Measurements from ENCODE around the gene NPY5R.

Gene NPY5R

DNA sequence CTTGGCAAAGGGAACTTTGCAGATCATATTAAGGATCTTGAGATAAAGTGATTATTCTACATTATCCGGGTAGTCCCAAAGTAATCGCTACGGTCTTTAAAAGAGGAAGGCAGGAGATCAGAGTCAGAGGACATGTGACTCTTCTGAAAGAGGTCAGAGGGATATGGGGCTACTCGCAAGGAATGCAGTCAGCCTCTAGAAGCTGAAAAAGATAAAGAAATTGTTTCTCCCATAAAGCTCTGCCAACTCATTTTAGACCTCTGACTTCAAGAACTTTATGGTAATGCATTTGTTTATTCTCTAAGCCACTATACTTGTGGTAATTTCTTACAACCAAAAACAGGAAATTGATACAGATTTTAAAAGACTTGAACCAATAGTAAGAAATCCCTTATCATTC is 48.6 kb downstream of the NPY5R start:
- no peak for TF ChIP-seq TCF12 (IDR thresholded peaks at IDR 0.05; ENCODE audit: low read depth)
- TF ChIP-seq YY1 (IDR thresholded peaks at IDR 0.05; ENCODE audit: low read depth) = no peak
- TF ChIP-seq EP300 (IDR thresholded peaks at IDR 0.05; ENCODE audit: borderline replicate concordance) = no peak
- no peak for TF ChIP-seq CREB1 (IDR thresholded peaks at IDR 0.05; ENCODE audit: low read depth)
- TF ChIP-seq TAF1 (IDR thresholded peaks at IDR 0.05; ENCODE audit: low read depth) = no peak
- TF ChIP-seq TEAD4 (IDR thresholded peaks at IDR 0.05) = no peak
- no peak for TF ChIP-seq NFIC (IDR thresholded peaks at IDR 0.05)
- TF ChIP-seq FOXM1 (IDR thresholded peaks at IDR 0.05; ENCODE audit: borderline replicate concordance, low read depth) = no peak
- TF ChIP-seq, protein P1, sequence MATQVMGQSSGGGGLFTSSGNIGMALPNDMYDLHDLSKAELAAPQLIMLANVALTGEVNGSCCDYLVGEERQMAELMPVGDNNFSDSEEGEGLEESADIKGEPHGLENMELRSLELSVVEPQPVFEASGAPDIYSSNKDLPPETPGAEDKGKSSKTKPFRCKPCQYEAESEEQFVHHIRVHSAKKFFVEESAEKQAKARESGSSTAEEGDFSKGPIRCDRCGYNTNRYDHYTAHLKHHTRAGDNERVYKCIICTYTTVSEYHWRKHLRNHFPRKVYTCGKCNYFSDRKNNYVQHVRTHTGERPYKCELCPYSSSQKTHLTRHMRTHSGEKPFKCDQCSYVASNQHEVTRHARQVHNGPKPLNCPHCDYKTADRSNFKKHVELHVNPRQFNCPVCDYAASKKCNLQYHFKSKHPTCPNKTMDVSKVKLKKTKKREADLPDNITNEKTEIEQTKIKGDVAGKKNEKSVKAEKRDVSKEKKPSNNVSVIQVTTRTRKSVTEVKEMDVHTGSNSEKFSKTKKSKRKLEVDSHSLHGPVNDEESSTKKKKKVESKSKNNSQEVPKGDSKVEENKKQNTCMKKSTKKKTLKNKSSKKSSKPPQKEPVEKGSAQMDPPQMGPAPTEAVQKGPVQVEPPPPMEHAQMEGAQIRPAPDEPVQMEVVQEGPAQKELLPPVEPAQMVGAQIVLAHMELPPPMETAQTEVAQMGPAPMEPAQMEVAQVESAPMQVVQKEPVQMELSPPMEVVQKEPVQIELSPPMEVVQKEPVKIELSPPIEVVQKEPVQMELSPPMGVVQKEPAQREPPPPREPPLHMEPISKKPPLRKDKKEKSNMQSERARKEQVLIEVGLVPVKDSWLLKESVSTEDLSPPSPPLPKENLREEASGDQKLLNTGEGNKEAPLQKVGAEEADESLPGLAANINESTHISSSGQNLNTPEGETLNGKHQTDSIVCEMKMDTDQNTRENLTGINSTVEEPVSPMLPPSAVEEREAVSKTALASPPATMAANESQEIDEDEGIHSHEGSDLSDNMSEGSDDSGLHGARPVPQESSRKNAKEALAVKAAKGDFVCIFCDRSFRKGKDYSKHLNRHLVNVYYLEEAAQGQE (IDR thresholded peaks at IDR 0.05; ENCODE audit: low read depth) = no peak
- no peak for TF ChIP-seq RAD21 (IDR thresholded peaks at IDR 0.05; ENCODE audit: low read depth)
- TF ChIP-seq CEBPB (IDR thresholded peaks at IDR 0.05) = no peak
- TF ChIP-seq EGR1 (IDR thresholded peaks at IDR 0.05) = no peak
- TF ChIP-seq, protein P2, sequence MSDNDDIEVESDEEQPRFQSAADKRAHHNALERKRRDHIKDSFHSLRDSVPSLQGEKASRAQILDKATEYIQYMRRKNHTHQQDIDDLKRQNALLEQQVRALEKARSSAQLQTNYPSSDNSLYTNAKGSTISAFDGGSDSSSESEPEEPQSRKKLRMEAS (IDR thresholded peaks at IDR 0.05) = no peak
- no peak for TF ChIP-seq ZBTB7A (IDR thresholded peaks at IDR 0.05; ENCODE audit: low read depth)

DNA sequence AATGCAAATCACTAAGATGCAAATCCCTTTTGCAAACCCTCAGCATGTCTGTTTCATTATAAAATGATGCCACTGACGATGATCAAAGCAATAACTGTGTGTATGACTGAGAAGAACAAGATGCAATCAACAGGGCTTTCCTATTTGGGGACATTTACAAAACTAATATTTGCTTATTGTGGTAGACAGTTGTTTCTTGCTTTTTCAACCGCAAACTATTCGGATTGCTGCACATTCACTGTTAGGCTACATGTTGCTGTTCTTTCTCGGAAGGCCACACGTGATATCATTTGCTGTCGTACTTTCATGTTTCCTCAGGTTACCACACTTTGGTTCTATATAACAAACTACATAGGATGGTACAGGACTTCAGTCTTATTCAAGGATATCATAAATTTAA is 49.8 kb downstream of the NPY5R start:
- TF ChIP-seq, protein P3, sequence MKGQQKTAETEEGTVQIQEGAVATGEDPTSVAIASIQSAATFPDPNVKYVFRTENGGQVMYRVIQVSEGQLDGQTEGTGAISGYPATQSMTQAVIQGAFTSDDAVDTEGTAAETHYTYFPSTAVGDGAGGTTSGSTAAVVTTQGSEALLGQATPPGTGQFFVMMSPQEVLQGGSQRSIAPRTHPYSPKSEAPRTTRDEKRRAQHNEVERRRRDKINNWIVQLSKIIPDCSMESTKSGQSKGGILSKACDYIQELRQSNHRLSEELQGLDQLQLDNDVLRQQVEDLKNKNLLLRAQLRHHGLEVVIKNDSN (IDR thresholded peaks at IDR 0.05) = no peak
- TF ChIP-seq TAF1 (IDR thresholded peaks at IDR 0.05; ENCODE audit: low read depth) = no peak
- TF ChIP-seq TEAD4 (IDR thresholded peaks at IDR 0.05) = no peak
- no peak for TF ChIP-seq CREB1 (IDR thresholded peaks at IDR 0.05; ENCODE audit: low read depth)
- TF ChIP-seq RAD21 (IDR thresholded peaks at IDR 0.05; ENCODE audit: low read depth) = no peak
- TF ChIP-seq, protein P2 (IDR thresholded peaks at IDR 0.05) = no peak
- no peak for TF ChIP-seq NFIC (IDR thresholded peaks at IDR 0.05)
- TF ChIP-seq ZBTB7A (IDR thresholded peaks at IDR 0.05; ENCODE audit: low read depth) = no peak
- no peak for TF ChIP-seq EP300 (IDR thresholded peaks at IDR 0.05; ENCODE audit: borderline replicate concordance)
- no peak for TF ChIP-seq YY1 (IDR thresholded peaks at IDR 0.05; ENCODE audit: low read depth)
- TF ChIP-seq EGR1 (IDR thresholded peaks at IDR 0.05) = no peak
- TF ChIP-seq FOXM1 (IDR thresholded peaks at IDR 0.05; ENCODE audit: borderline replicate concordance, low read depth) = no peak
- no peak for TF ChIP-seq TCF12 (IDR thresholded peaks at IDR 0.05; ENCODE audit: low read depth)

DNA sequence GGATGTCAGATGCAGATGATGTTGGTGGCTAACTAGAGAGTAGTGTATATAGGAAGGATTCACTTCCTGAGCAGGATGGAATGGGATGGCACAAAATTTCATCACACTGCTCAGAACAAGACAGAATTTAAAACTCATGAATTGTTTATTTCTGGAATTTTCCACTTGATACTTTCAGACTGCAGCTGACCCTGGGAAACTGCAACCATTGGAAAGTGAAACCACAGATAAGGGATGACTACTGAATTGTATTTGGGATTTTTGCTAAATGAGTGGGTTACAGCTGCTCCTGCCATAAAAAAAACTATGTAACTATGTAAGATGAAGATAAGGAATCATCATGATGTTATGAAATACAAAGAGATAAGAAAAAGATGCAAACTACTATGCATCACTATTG is 51.4 kb downstream of the NPY5R start:
- TF ChIP-seq NFIC (IDR thresholded peaks at IDR 0.05) = no peak
- no peak for TF ChIP-seq TAF1 (IDR thresholded peaks at IDR 0.05; ENCODE audit: low read depth)
- TF ChIP-seq, protein P3 (IDR thresholded peaks at IDR 0.05) = no peak
- TF ChIP-seq EP300 (IDR thresholded peaks at IDR 0.05; ENCODE audit: borderline replicate concordance) = no peak
- TF ChIP-seq TEAD4 (IDR thresholded peaks at IDR 0.05) = no peak
- TF ChIP-seq YY1 (IDR thresholded peaks at IDR 0.05; ENCODE audit: low read depth) = no peak
- TF ChIP-seq, protein P1 (IDR thresholded peaks at IDR 0.05; ENCODE audit: low read depth) = no peak
- TF ChIP-seq CEBPB (IDR thresholded peaks at IDR 0.05) = no peak
- no peak for TF ChIP-seq TCF12 (IDR thresholded peaks at IDR 0.05; ENCODE audit: low read depth)
- no peak for TF ChIP-seq ZBTB7A (IDR thresholded peaks at IDR 0.05; ENCODE audit: low read depth)
- no peak for TF ChIP-seq FOXM1 (IDR thresholded peaks at IDR 0.05; ENCODE audit: borderline replicate concordance, low read depth)

DNA sequence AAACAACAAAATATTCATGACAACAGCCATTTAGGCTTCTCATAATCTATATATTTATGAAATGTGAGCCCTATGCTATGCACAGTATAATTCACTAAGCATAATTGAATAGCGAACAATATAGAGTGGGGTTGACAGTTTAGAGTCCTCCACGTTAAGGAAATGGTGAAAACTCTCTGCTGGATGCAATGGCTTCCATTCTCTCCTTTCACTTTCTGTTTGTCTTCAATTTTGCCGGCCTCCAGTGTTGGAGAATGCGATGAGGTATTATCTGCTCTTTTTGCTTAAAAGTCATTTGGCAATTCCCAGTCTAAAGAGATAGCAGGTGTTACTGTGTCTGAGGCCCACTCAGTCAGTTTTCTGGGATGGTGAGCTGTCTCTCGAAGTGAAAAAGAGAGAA is 52.1 kb downstream of the NPY5R start:
- TF ChIP-seq ZBTB7A (IDR thresholded peaks at IDR 0.05; ENCODE audit: low read depth) (no peak), CREB1 (IDR thresholded peaks at IDR 0.05; ENCODE audit: low read depth) (no peak), YY1 (IDR thresholded peaks at IDR 0.05; ENCODE audit: low read depth) (no peak), RAD21 (IDR thresholded peaks at IDR 0.05; ENCODE audit: low read depth) (no peak), EP300 (IDR thresholded peaks at IDR 0.05; ENCODE audit: borderline replicate concordance) (no peak), TCF12 (IDR thresholded peaks at IDR 0.05; ENCODE audit: low read depth) (no peak), FOXM1 (IDR thresholded peaks at IDR 0.05; ENCODE audit: borderline replicate concordance, low read depth) (no peak), CEBPB (IDR thresholded peaks at IDR 0.05) (no peak), TAF1 (IDR thresholded peaks at IDR 0.05; ENCODE audit: low read depth) (no peak), EGR1 (IDR thresholded peaks at IDR 0.05) (no peak), TEAD4 (IDR thresholded peaks at IDR 0.05) (no peak)
- TF ChIP-seq, protein P3 (IDR thresholded peaks at IDR 0.05) = no peak
- TF ChIP-seq, protein P1 (IDR thresholded peaks at IDR 0.05; ENCODE audit: low read depth) = no peak
- TF ChIP-seq, protein P2 (IDR thresholded peaks at IDR 0.05) = no peak
